K562 (cell line): ENCODE data around the gene ZKSCAN3. TPM values are rescaled to one million over a fixed set of nuclear protein-coding genes. Genes with fewer than 3 reads are reported as not detected.
A peak's percentile ranks its signal among the peaks of the same experiment; 100 is the strongest.

ENCODE experiments used
- CCAR2 ChIP-seq: fragments of 200-400 bp; formaldehyde crosslinking; IDR thresholded peaks from 2 replicates; pipeline ENCODE4 v1.6.1; 2017; ENCODE audit warnings: mild to moderate bottlenecking, low read depth, low read length
- CHCHD3 ChIP-seq: fragments of 250-450 bp; sonication (Bioruptor Pico); IDR thresholded peaks from 2 replicates; pipeline ENCODE4 v2.1.2; 2022; ENCODE audit warnings: mild to moderate bottlenecking
- CHD2 ChIP-seq: IDR thresholded peaks from 2 replicates; pipeline ENCODE4 v1.6.1; 2011; ENCODE audit warnings: low read depth, low read length
- GABPB2 ChIP-seq: fragments of 250-450 bp; sonication (Bioruptor Pico); conservative IDR thresholded peaks from 2 replicates; pipeline ENCODE4 v1.5.1; 2021; ENCODE audit warnings: mild to moderate bottlenecking
- GTF3C2 ChIP-seq: IDR thresholded peaks from 3 replicates; pipeline ENCODE4 v1.6.1; 2011; ENCODE audit warnings: borderline replicate concordance, mild to moderate bottlenecking, moderate library complexity; ENCODE audit not compliant: insufficient read length; ENCODE audit errors: extremely low read depth
- HBP1 ChIP-seq: fragments of 450-650 bp; formaldehyde crosslinking; IDR thresholded peaks from 2 replicates; pipeline ENCODE4 v1.4.0; 2022; ENCODE audit warnings: missing genetic modification characterization
- HDAC6 ChIP-seq: IDR thresholded peaks from 2 replicates; pipeline ENCODE4 v1.6.1; 2012; ENCODE audit warnings: low read depth, mild to moderate bottlenecking, control low read depth, inconsistent platforms, low read length, moderate library complexity
- HMG20B ChIP-seq: fragments of 250-450 bp; sonication (Bioruptor Pico); IDR thresholded peaks from 2 replicates; pipeline ENCODE4 v1.5.0; 2021; ENCODE audit warnings: mild to moderate bottlenecking
- HNRNPLL ChIP-seq: fragments of 200-400 bp; formaldehyde crosslinking; IDR thresholded peaks from 2 replicates; pipeline ENCODE4 v1.6.1; 2017; ENCODE audit warnings: low read length, low read depth, mild to moderate bottlenecking; ENCODE audit not compliant: poor library complexity, severe bottlenecking
- IRF2 ChIP-seq: sonication (generic); formaldehyde crosslinking; IDR thresholded peaks from 2 replicates; pipeline ENCODE4 v1.8.1; 2022; ENCODE audit warnings: mild to moderate bottlenecking, missing genetic modification reagents
- MLLT1 ChIP-seq, 2 experiments: fragments of 450-650 bp; IDR thresholded peaks; 2 replicates each; pipeline ENCODE4 v1.6.1; 2016
- NEUROD1 ChIP-seq: fragments of 150-350 bp; IDR thresholded peaks from 2 replicates; pipeline ENCODE4 v1.6.1; 2014; ENCODE audit warnings: borderline replicate concordance, low read length, low read depth; ENCODE audit not compliant: partially characterized antibody
- NFE2L1 ChIP-seq: fragments of 450-650 bp; IDR thresholded peaks from 2 replicates; pipeline ENCODE4 v1.6.1; 2016; ENCODE audit warnings: missing genetic modification characterization, low read depth, mild to moderate bottlenecking, missing compliant biosample characterization, moderate library complexity, borderline replicate concordance
- PHF21A ChIP-seq: fragments of 450-650 bp; IDR thresholded peaks from 2 replicates; pipeline ENCODE4 v1.6.1; 2017; ENCODE audit warnings: low read depth, borderline replicate concordance
- POLR2AphosphoS2 ChIP-seq: IDR thresholded peaks from 2 replicates; pipeline ENCODE4 v1.6.1; 2012; ENCODE audit warnings: low read length, improper control_type of control experiment
- PRPF4 ChIP-seq: fragments of 200-400 bp; formaldehyde crosslinking; IDR thresholded peaks from one replicate; pipeline ENCODE4 v1.6.1; 2017; ENCODE audit warnings: low read length, low read depth, mild to moderate bottlenecking; ENCODE audit not compliant: insufficient read depth, poor library complexity, severe bottlenecking
- TCF7L2 ChIP-seq: fragments of 150-350 bp; IDR thresholded peaks from 2 replicates; pipeline ENCODE4 v1.6.1; 2016; ENCODE audit warnings: low read depth, mild to moderate bottlenecking, low read length, moderate library complexity
- YY1 ChIP-seq, 3 experiments: IDR thresholded peaks; 2 replicates each; pipeline ENCODE4 v1.6.1; 2011; ENCODE audit warnings: low read length in 2 of 3, mild to moderate bottlenecking in 2 of 3, moderate library complexity in 2 of 3, borderline replicate concordance in 1 of 3, control low read depth in 1 of 3, low read depth in 1 of 3; ENCODE audit not compliant: insufficient read depth in 3 of 3, insufficient replicate concordance in 2 of 3, control insufficient read depth in 1 of 3, insufficient read length in 1 of 3; ENCODE audit errors: extremely low read depth in 1 of 3
- ZKSCAN3 ChIP-seq: fragments of 250-450 bp; sonication (Bioruptor Pico); IDR thresholded peaks from 2 replicates; pipeline ENCODE4 v1.4.0; 2020
- polyA plus RNA-seq, 8 experiments: library from polyadenylated mRNA; depleted of rRNA in 4 of 8; stranded (reverse) in 5 of 8; unstranded in 3 of 8; fragments of >200 nt; fragmentation: Nextera tagmentation in 2 of 8; fragmentation: Illumina TruSeq in 1 of 8; extraction: Ambion mirVana in 2 of 8; extraction: Trizol in 1 of 8; gene quantifications; 2 replicates each; pipeline versions ENCODE4 v1.2.1 to v1.2.3, GENCODE V29; 2011 to 2014; ENCODE audit warnings: inconsistent platforms in 1 of 8, missing spikeins in 1 of 8
- total RNA-seq, 7 experiments: library from RNA; depleted of rRNA in 6 of 7; stranded (reverse); fragments of >200 nt in 6 of 7; fragmentation: Illumina TruSeq in 2 of 7; extraction: Trizol in 2 of 7; gene quantifications; 2 replicates each; pipeline versions ENCODE4 v1.2.1 to v1.2.3, GENCODE V29; 2011 to 2021; ENCODE audit warnings: low replicate concordance in 1 of 7

ZKSCAN3 gene
- total and polyA plus RNA-seq, 9 of the 15 experiments (the other 6 are each of a cell fraction or from before 2014, with no cell fraction given), result 3.0 to 12.4 (median 10.2) TPM

GRCh38 chr6:28355743-28356665 is 6.3 kb downstream of the ZKSCAN3 start (continued):
- TF ChIP-seq NEUROD1, result peak; percentile 9
- TF ChIP-seq HBP1 (CRISPR knock-in tag), result no peak; the same call in 1 of the 2 replicates
- TF ChIP-seq GTF3C2, result no peak
- TF ChIP-seq POLR2AphosphoS2, result peak; percentile 66
- TF ChIP-seq HNRNPLL, result no peak
- TF ChIP-seq IRF2 (CRISPR knock-in tag), result no peak; the same call in 1 of the 2 replicates
- no peak for TF ChIP-seq TCF7L2
- no peak for TF ChIP-seq YY1 (IDR thresholded peaks at IDR 0.05; ENCODE audit: borderline replicate concordance in 1 of 3, control insufficient read depth in 1 of 3, extremely low read depth in 1 of 3, insufficient read depth in 3 of 3, insufficient read length in 1 of 3, insufficient replicate concordance in 2 of 3, low read depth in 1 of 3, low read length in 2 of 3)
- no peak for TF ChIP-seq HDAC6
- TF ChIP-seq GABPB2 (CRISPR knock-in tag), result no peak
- no peak for TF ChIP-seq PRPF4
- peak; percentile 9; the same call in 1 of the 2 replicates for TF ChIP-seq PHF21A
- no peak for TF ChIP-seq CHCHD3 (CRISPR knock-in tag)
- no peak for TF ChIP-seq HMG20B (CRISPR knock-in tag)
- TF ChIP-seq MLLT1 (IDR thresholded peaks at IDR 0.05), result peak in 1 of 2 experiments; percentile 33; a peak in 1 of 4 replicates
- no peak for TF ChIP-seq ZKSCAN3 (CRISPR knock-in tag)
- no peak for TF ChIP-seq CCAR2
- TF ChIP-seq NFE2L1, result peak; percentile 43; the same call in 1 of the 2 replicates
- TF ChIP-seq CHD2, result no peak
